T-helper 17 cell (primary cell): ENCODE data around the gene SMCHD1. TPM values are rescaled to one million over a fixed set of nuclear protein-coding genes. Genes with fewer than 3 reads are reported as not detected.
"Not testable (repeated sequence)": the region's sequence is repeated elsewhere in the genome, so short reads cannot be mapped to it uniquely, and the experiment has no call there.

Source experiments
- ATAC-seq: fragments of 150-1000 bp; cut with Tn5 transposase; 2 replicates; pipeline ENCODE4 v1.10.0; 2021; ENCODE audit warnings: mild to moderate bottlenecking, moderate library complexity
- DNase-seq, 3 donors: peaks; one replicate each; pipeline versions ENCODE4 v3.0.0 to v3.0.0-alpha.2; 2020 to 2021
- H3K9me3 ChIP-seq: one replicate; pipeline ENCODE4 v1.7.0; 2013; ENCODE audit warnings: low read length, mild to moderate bottlenecking; ENCODE audit not compliant: control insufficient read depth, poor library complexity, severe bottlenecking
- H3K27ac Mint-ChIP-seq: one replicate; pipeline ENCODE4 v1.8.0; 2022; ENCODE audit warnings: mild to moderate bottlenecking, moderate library complexity, mixed read lengths
- H3K27me3 Mint-ChIP-seq: one replicate; pipeline ENCODE4 v1.8.0; 2022; ENCODE audit warnings: mixed read lengths
- H3K36me3 Mint-ChIP-seq: one replicate; pipeline ENCODE4 v1.8.0; 2022; ENCODE audit warnings: low read depth, mixed read lengths
- H3K4me1 Mint-ChIP-seq: one replicate; pipeline ENCODE4 v1.8.0; 2022; ENCODE audit warnings: mild to moderate bottlenecking, mixed read lengths
- H3K4me3 Mint-ChIP-seq: one replicate; pipeline ENCODE4 v1.8.0; 2022; ENCODE audit warnings: mild to moderate bottlenecking, moderate library complexity, mixed read lengths
- total RNA-seq, 4 donors: library from RNA in 2 of 4; stranded (reverse) in 2 of 4; gene quantifications; one replicate each; pipeline ENCODE4 v1.2.3 and lab custom pipeline; 2022 to 2026

SMCHD1 gene
- total RNA-seq, 2 donors from 2014 or later, result 288 to 316 TPM

- H3K27ac Mint-ChIP-seq, result no peak overlapping the region
Measured at GRCh38 chr18:2642771-2643170, 12.8 kb upstream of the SMCHD1 start.

GRCh38 chr18:2644535-2644934, 11.0 kb upstream of the SMCHD1 start:
- Mint-ChIP-seq H3K4me1 (peaks cover 14% of the 10 kb centered on the region), H3K4me3 (no peak overlapping the region), H3K27ac (no peak overlapping the region), H3K36me3 (peaks cover 3% of the 10 kb centered on the region), H3K27me3 (no peaks in the 10 kb centered on the region)
- DNase-seq (no peak), ATAC-seq (peak; percentile 68)
- H3K9me3 ChIP-seq, result no peaks in the 10 kb centered on the region

More at GRCh38 chr18:2642771-2643170, 12.8 kb upstream of the SMCHD1 start:
- no peaks in the 10 kb centered on the region for H3K9me3 ChIP-seq
- H3K27me3 Mint-ChIP-seq, result no peaks in the 10 kb centered on the region
- ATAC-seq (no peak), DNase-seq (no peak)
- H3K4me3 Mint-ChIP-seq, result no peak overlapping the region
- peaks cover 3% of the 10 kb centered on the region for H3K36me3 Mint-ChIP-seq
- H3K4me1 Mint-ChIP-seq, result peaks cover 25% of the 10 kb centered on the region

GRCh38 chr18:2651981-2652380, 3.5 kb upstream of the SMCHD1 start:
- H3K27ac Mint-ChIP-seq, result no peak overlapping the region
- no peak for DNase-seq
- no peak for ATAC-seq
- H3K9me3 ChIP-seq, result no peaks in the 10 kb centered on the region
- H3K27me3 Mint-ChIP-seq, result no peaks in the 10 kb centered on the region
- H3K4me1 Mint-ChIP-seq, result peaks cover 11% of the 10 kb centered on the region
- H3K4me3 Mint-ChIP-seq, result no peak overlapping the region
- peaks cover 3% of the 10 kb centered on the region for H3K36me3 Mint-ChIP-seq

- H3K4me3 Mint-ChIP-seq, result no peak overlapping the region
Measured at GRCh38 chr18:2653467-2653866, 2.1 kb upstream of the SMCHD1 start.

GRCh38 chr18:2654169-2654927, 1.2 kb upstream of the SMCHD1 start:
- Mint-ChIP-seq H3K27ac (peak overlapping the region; percentile 98), H3K36me3 (peaks cover 4% of the 10 kb centered on the region), H3K4me3 (peak overlapping the region; percentile 96), H3K27me3 (no peaks in the 10 kb centered on the region), H3K4me1 (peaks cover 21% of the 10 kb centered on the region)
- no peak for DNase-seq
- ATAC-seq, result no peak
- H3K9me3 ChIP-seq, result no peaks in the 10 kb centered on the region

More at GRCh38 chr18:2653467-2653866, 2.1 kb upstream of the SMCHD1 start:
- peaks cover 4% of the 10 kb centered on the region for H3K36me3 Mint-ChIP-seq
- ATAC-seq (no peak), DNase-seq (no peak)
- H3K4me1 Mint-ChIP-seq, result peaks cover 18% of the 10 kb centered on the region
- no peaks in the 10 kb centered on the region for H3K9me3 ChIP-seq
- H3K27ac Mint-ChIP-seq, result peak overlapping the region; percentile 98
- no peaks in the 10 kb centered on the region for H3K27me3 Mint-ChIP-seq

- Mint-ChIP-seq H3K27me3 (no peaks in the 10 kb centered on the region), H3K4me1 (peaks cover 24% of the 10 kb centered on the region), H3K27ac (peak overlapping the region; percentile 98), H3K4me3 (peak overlapping the region; percentile 96), H3K36me3 (peaks cover 4% of the 10 kb centered on the region)
- DNase-seq (peak; percentile 72 to 81 (median 80)), ATAC-seq (peak; percentile 54)
- H3K9me3 ChIP-seq, result no peaks in the 10 kb centered on the region
Measured at GRCh38 chr18:2654928-2655177, 673 bp upstream of the SMCHD1 start.

GRCh38 chr18:2655954-2656236, 369 bp downstream of the SMCHD1 start:
- no peaks in the 10 kb centered on the region for H3K9me3 ChIP-seq
- H3K36me3 Mint-ChIP-seq, result peaks cover 6% of the 10 kb centered on the region
- DNase-seq (no peak), ATAC-seq (no peak)
- H3K4me3 Mint-ChIP-seq, result peak overlapping the region; percentile 96
- H3K27ac Mint-ChIP-seq, result peak overlapping the region; percentile 98
- H3K4me1 Mint-ChIP-seq, result peaks cover 26% of the 10 kb centered on the region
- no peaks in the 10 kb centered on the region for H3K27me3 Mint-ChIP-seq

- ATAC-seq (peak; percentile 41), DNase-seq (peak in 2 of 3 donors; percentile 35 to 46)
- H3K27ac Mint-ChIP-seq, result peak overlapping the region; percentile 98
- peaks cover 6% of the 10 kb centered on the region for H3K36me3 Mint-ChIP-seq
- peaks cover 29% of the 10 kb centered on the region for H3K4me1 Mint-ChIP-seq
- H3K9me3 ChIP-seq, result no peaks in the 10 kb centered on the region
- H3K4me3 Mint-ChIP-seq, result peak overlapping the region; percentile 96
- H3K27me3 Mint-ChIP-seq, result no peaks in the 10 kb centered on the region
Measured at GRCh38 chr18:2656237-2656980, 883 bp downstream of the SMCHD1 start.

GRCh38 chr18:2656981-2657512, 1.5 kb downstream of the SMCHD1 start:
- no peak for DNase-seq

GRCh38 chr18:2657788-2658458, 2.4 kb downstream of the SMCHD1 start:
- H3K27me3 Mint-ChIP-seq, result no peaks in the 10 kb centered on the region
- H3K36me3 Mint-ChIP-seq, result peaks cover 6% of the 10 kb centered on the region
- DNase-seq (no peak), ATAC-seq (no peak)
- H3K4me1 Mint-ChIP-seq, result peaks cover 37% of the 10 kb centered on the region
- H3K27ac Mint-ChIP-seq, result peak overlapping the region; percentile 98
- H3K4me3 Mint-ChIP-seq, result peak overlapping the region; percentile 94
- H3K9me3 ChIP-seq, result no peaks in the 10 kb centered on the region

More at GRCh38 chr18:2656981-2657512, 1.5 kb downstream of the SMCHD1 start:
- no peak for ATAC-seq
- Mint-ChIP-seq H3K27me3 (no peaks in the 10 kb centered on the region), H3K4me3 (peak overlapping the region; percentile 96), H3K36me3 (peaks cover 6% of the 10 kb centered on the region), H3K27ac (peak overlapping the region; percentile 98), H3K4me1 (peaks cover 31% of the 10 kb centered on the region)
- H3K9me3 ChIP-seq, result no peaks in the 10 kb centered on the region

GRCh38 chr18:2660849-2661248, 5.3 kb downstream of the SMCHD1 start:
- peak overlapping the region; percentile 93 for H3K27ac Mint-ChIP-seq
- DNase-seq, H3K36me3 Mint-ChIP-seq, H3K9me3 ChIP-seq, H3K27me3 Mint-ChIP-seq, ATAC-seq: not testable (repeated sequence)
- peak overlapping the region; percentile 83 for H3K4me3 Mint-ChIP-seq
- peaks cover 47% of the 10 kb centered on the region for H3K4me1 Mint-ChIP-seq

- peaks cover 53% of the 10 kb centered on the region for H3K4me1 Mint-ChIP-seq
- H3K27ac Mint-ChIP-seq, result peak overlapping the region; percentile 93
- H3K9me3 ChIP-seq, DNase-seq, ATAC-seq, H3K36me3 Mint-ChIP-seq, H3K27me3 Mint-ChIP-seq: not testable (repeated sequence)
- H3K4me3 Mint-ChIP-seq, result peak overlapping the region; percentile 31
Measured at GRCh38 chr18:2662288-2662687, 6.8 kb downstream of the SMCHD1 start.

GRCh38 chr18:2662990-2663389, 7.5 kb downstream of the SMCHD1 start:
- peak; percentile 38 for ATAC-seq
- H3K27ac Mint-ChIP-seq, result peak overlapping the region; percentile 93
- no peaks in the 10 kb centered on the region for H3K27me3 Mint-ChIP-seq
- H3K4me3 Mint-ChIP-seq, result peak overlapping the region; percentile 44
- no peaks in the 10 kb centered on the region for H3K9me3 ChIP-seq
- DNase-seq, result no peak
- peaks cover 6% of the 10 kb centered on the region for H3K36me3 Mint-ChIP-seq
- H3K4me1 Mint-ChIP-seq, result peaks cover 50% of the 10 kb centered on the region
